Esophagus muscularis mucosa (tissue), 4 donors: ENCODE data around the gene SYTL2.

Source experiments
- EP300 ChIP-seq: sonication (generic); formaldehyde crosslinking; IDR thresholded peaks from one replicate; pipeline ENCODE4 v1.6.1; 2017; ENCODE audit warnings: antibody characterized with exemption
- POLR2A ChIP-seq: fragments of 450-650 bp; IDR thresholded peaks from one replicate; pipeline ENCODE4 v1.6.1; 2017; ENCODE audit warnings: antibody characterized with exemption, moderate library complexity, mild to moderate bottlenecking, low read depth
- POLR2AphosphoS5 ChIP-seq, 2 donors: sonication (generic); formaldehyde crosslinking; IDR thresholded peaks; one replicate each; pipeline ENCODE4 v1.6.1; 2017; ENCODE audit warnings: antibody characterized with exemption in 2 of 2
- TF ChIP-seq, protein P1 (sequence below), 3 experiments: fragments of 200-600 bp in 2 of 3; fragments of 450-650 bp in 1 of 3; sonication (generic) in 2 of 3; IDR thresholded peaks; one replicate each; pipeline ENCODE4 v1.5.1; 2017 to 2019; ENCODE audit warnings: antibody characterized with exemption in 3 of 3, mild to moderate bottlenecking in 2 of 3, moderate library complexity in 1 of 3

DNA sequence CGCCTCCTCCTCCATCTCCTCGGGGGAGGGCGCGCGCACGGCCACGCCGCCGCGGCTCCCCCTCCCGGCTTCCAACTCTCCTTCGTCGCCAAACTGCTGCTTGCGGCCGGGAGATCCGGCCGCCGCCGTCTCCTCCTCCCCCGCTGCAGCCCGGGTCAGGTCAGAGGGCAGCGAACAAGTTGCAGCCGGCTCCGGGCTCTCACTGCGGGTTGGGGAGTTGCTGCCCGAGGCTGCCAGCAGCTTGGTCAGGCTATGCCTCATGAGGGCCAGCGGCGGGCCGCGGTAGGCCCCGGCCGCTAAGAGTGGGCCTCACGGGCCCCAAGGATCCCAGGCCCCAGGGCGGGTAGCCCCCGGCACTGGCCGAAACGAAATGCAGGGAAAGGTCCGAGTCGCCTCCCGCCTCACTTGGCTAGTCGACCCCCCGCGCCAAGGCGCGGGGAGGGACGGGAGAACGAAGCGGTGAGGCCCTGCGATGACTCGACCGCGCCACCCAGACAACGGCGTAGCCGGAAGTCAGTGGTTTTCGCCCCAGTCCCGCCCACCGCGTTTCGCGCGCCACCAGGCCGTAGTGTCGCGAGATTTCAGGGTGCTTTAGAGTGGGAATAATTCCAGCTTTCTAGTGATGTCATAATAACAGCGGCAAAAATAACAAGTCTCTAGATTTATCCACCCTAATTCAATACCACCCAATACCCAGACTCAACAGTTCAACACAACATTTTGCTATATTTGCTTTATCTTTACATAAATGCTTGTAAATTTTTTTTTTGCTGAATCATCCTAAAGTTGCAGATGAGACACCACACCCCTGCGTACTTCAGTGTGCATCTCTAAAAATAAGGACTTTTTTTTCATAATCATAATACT is 146.1 kb downstream of the SYTL2 start, which contains the start of gene CREBZF:
- TF ChIP-seq POLR2A: peak; percentile 94
- TF ChIP-seq, protein P1, sequence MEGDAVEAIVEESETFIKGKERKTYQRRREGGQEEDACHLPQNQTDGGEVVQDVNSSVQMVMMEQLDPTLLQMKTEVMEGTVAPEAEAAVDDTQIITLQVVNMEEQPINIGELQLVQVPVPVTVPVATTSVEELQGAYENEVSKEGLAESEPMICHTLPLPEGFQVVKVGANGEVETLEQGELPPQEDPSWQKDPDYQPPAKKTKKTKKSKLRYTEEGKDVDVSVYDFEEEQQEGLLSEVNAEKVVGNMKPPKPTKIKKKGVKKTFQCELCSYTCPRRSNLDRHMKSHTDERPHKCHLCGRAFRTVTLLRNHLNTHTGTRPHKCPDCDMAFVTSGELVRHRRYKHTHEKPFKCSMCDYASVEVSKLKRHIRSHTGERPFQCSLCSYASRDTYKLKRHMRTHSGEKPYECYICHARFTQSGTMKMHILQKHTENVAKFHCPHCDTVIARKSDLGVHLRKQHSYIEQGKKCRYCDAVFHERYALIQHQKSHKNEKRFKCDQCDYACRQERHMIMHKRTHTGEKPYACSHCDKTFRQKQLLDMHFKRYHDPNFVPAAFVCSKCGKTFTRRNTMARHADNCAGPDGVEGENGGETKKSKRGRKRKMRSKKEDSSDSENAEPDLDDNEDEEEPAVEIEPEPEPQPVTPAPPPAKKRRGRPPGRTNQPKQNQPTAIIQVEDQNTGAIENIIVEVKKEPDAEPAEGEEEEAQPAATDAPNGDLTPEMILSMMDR (IDR thresholded peaks at IDR 0.05): no peak
- peak; percentile 96 to 99 for TF ChIP-seq POLR2AphosphoS5 (IDR thresholded peaks at IDR 0.05)
- no peak for TF ChIP-seq EP300
